ENCODE measurements around the gene KRTAP13-4.

DNA sequence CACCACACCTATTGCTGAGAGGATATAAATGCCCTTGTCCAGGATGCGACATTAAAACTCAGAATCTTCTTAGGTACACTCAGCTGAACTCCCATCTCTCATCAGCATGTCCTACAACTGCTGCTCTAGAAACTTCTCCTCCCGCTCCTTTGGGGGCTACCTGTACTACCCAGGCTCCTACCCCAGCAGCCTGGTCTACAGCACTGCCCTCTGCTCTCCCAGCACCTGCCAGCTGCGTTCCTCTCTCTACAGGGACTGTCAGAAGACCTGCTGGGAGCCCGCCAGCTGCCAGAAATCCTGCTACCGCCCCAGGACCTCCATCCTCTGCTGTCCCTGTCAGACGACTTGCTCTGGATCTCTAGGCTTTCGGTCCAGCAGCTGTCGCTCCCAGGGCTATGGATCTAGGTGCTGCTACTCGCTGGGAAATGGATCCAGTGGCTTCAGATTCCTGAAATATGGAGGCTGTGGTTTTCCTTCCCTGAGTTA lies at the start of gene KRTAP13-4:
- TF ChIP-seq POLR2A (IDR thresholded peaks at IDR 0.05) (no peak), CTCF (IDR thresholded peaks at IDR 0.05) (no peak)

All from adrenal gland (tissue), 5 donors.